Mammary epithelial cell (primary cell): ENCODE results near the gene TFCP2L1.

Experiments
- EZH2 ChIP-seq: IDR thresholded peaks from 2 replicates; pipeline ENCODE4 v1.6.1; 2012; ENCODE audit warnings: low read length, inconsistent platforms, borderline replicate concordance
- TF ChIP-seq, protein P1 (sequence below), 2 donors: IDR thresholded peaks in 1 of 2; conservative IDR thresholded peaks in 1 of 2; 2 replicates each; pipeline ENCODE4 v1.5.1; 2011 to 2012; ENCODE audit warnings: inconsistent platforms in 2 of 2, low read length in 2 of 2, mild to moderate bottlenecking in 2 of 2, control low read depth in 1 of 2, low read depth in 1 of 2; ENCODE audit not compliant: insufficient read depth in 1 of 2; ENCODE audit errors: extremely low read depth in 1 of 2

DNA sequence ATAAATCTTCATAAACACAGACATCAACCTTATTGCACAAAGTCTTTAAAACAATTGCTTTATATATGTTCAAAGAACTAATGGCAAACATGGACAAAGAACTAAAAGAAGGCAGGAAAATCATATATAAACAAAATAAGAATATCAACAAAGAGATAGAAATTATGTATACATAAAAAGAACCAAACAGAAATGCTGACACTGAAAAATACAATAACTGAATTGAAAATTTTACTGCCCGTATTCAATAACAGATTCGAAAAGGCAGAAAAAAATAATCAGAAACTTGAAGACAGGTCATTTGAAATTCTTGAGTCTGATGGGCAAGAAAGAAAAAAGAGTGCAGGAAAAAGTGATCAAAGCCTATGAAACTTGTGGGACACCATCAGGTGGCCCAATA lies 22.0 kb upstream of the TFCP2L1 start:
- TF ChIP-seq, protein P1, sequence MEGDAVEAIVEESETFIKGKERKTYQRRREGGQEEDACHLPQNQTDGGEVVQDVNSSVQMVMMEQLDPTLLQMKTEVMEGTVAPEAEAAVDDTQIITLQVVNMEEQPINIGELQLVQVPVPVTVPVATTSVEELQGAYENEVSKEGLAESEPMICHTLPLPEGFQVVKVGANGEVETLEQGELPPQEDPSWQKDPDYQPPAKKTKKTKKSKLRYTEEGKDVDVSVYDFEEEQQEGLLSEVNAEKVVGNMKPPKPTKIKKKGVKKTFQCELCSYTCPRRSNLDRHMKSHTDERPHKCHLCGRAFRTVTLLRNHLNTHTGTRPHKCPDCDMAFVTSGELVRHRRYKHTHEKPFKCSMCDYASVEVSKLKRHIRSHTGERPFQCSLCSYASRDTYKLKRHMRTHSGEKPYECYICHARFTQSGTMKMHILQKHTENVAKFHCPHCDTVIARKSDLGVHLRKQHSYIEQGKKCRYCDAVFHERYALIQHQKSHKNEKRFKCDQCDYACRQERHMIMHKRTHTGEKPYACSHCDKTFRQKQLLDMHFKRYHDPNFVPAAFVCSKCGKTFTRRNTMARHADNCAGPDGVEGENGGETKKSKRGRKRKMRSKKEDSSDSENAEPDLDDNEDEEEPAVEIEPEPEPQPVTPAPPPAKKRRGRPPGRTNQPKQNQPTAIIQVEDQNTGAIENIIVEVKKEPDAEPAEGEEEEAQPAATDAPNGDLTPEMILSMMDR (conservative IDR thresholded peaks at IDR 0.05 in 1 of 2, IDR thresholded peaks at IDR 0.05 in 1 of 2; ENCODE audit: extremely low read depth in 1 of 2, insufficient read depth in 1 of 2, low read depth in 1 of 2, low read length in 2 of 2) = no peak
- no peak for TF ChIP-seq EZH2
